A549 (cell line): Measurements from ENCODE around the gene TAF1B. TPM values are rescaled to one million over a fixed set of nuclear protein-coding genes. Genes with fewer than 3 reads are reported as not detected.

ENCODE experiments used
- ATAC-seq, 2 experiments: fragments of 200-7000 bp in 1 of 2; fragments of >200 bp in 1 of 2; cut with Nextera tagmentation in 1 of 2; cut with Tn5 transposase in 1 of 2; 3 replicates each; pipeline versions ENCODE4 v1.8.0 to v1.9.1; 2018 to 2020; ENCODE audit warnings: mild to moderate bottlenecking in 1 of 2, moderate library complexity in 1 of 2
- CTCF ChIA-PET: fragments of 300-600 bp; sonication (Branson Sonifier 250); formaldehyde crosslinking; extraction: SDS; loops from one replicate; lab custom pipeline; 2021; ENCODE audit warnings: antibody characterized with exemption, inconsistent platforms; lab: Yijun Ruan, JAX
- POLR2A ChIA-PET: fragments of 350-600 bp; formaldehyde crosslinking; extraction: SDS; loops from one replicate; lab custom pipeline; 2021; ENCODE audit warnings: antibody characterized with exemption, inconsistent platforms; lab: Yijun Ruan, JAX
- DNase-seq, 2 experiments: peaks; one replicate each; pipeline versions ENCODE4 v3.0.0 to v3.0.0-alpha.2; 2011 to 2016; ENCODE audit warnings: low read depth in 1 of 2, low spot score in 1 of 2
- FAIRE-seq: peaks from 2 replicates; lab custom pipeline; 2011; peaks lifted over from hg19 to GRCh38; lab: Jason Lieb, UNC
- H3K27ac ChIP-seq, 2 experiments: fragments of >200 bp; sonication (Bioruptor Twin); formaldehyde crosslinking; 3 replicates each; pipeline ENCODE4 v1.5.1; 2016 to 2017
- H3K4me1 ChIP-seq: fragments of >200 bp; sonication (Bioruptor Twin); formaldehyde crosslinking; 3 replicates; pipeline ENCODE4 v1.6.1; 2016
- H3K4me2 ChIP-seq: fragments of >200 bp; sonication (Bioruptor Twin); formaldehyde crosslinking; 3 replicates; pipeline ENCODE4 v1.6.1; 2016
- H3K4me3 ChIP-seq: fragments of >200 bp; sonication (Bioruptor Twin); formaldehyde crosslinking; 3 replicates; pipeline ENCODE4 v1.5.1; 2016
- H3K9me3 ChIP-seq: fragments of >200 bp; sonication (Bioruptor Twin); formaldehyde crosslinking; 3 replicates; pipeline ENCODE4 v1.6.1; 2016
- ATOH8 ChIP-seq: fragments of 250-450 bp; sonication (Bioruptor Pico); IDR thresholded peaks from 2 replicates; pipeline ENCODE4 v1.5.0; 2020; ENCODE audit warnings: low read depth, mild to moderate bottlenecking, moderate library complexity
- BCL3 ChIP-seq: fragments of >200 bp; sonication (Bioruptor Twin); formaldehyde crosslinking; IDR thresholded peaks from 3 replicates; pipeline ENCODE4 v1.6.1; 2016
- BHLHE40 ChIP-seq: IDR thresholded peaks from 2 replicates; pipeline ENCODE4 v1.6.1; 2012; ENCODE audit warnings: low read depth, low read length, inconsistent platforms
- CBX8 ChIP-seq: fragments of 200-600 bp; sonication (generic); IDR thresholded peaks from 2 replicates; pipeline ENCODE4 v1.6.1; 2016
- CEBPB ChIP-seq, 2 experiments: fragments of >200 bp in 1 of 2; sonication (Bioruptor Twin) in 1 of 2; formaldehyde crosslinking in 1 of 2; IDR thresholded peaks; 2 replicates each; pipeline ENCODE4 v1.6.1; 2012 to 2016
- CHD2 ChIP-seq: fragments of 150-350 bp; IDR thresholded peaks from 2 replicates; pipeline ENCODE4 v1.6.1; 2014; ENCODE audit warnings: low read length; ENCODE audit not compliant: partially characterized antibody
- CHD4 ChIP-seq: fragments of 200-600 bp; sonication (generic); IDR thresholded peaks from 2 replicates; pipeline ENCODE4 v1.6.1; 2016; ENCODE audit warnings: antibody characterized with exemption, mild to moderate bottlenecking, borderline replicate concordance
- EHF ChIP-seq: fragments of 250-450 bp; sonication (Bioruptor Pico); IDR thresholded peaks from 2 replicates; pipeline ENCODE4 v1.5.0; 2020; ENCODE audit warnings: mild to moderate bottlenecking
- EHMT2 ChIP-seq: fragments of 200-600 bp; sonication (generic); IDR thresholded peaks from 2 replicates; pipeline ENCODE4 v1.6.1; 2016; ENCODE audit warnings: antibody characterized with exemption, low read depth, mild to moderate bottlenecking, moderate library complexity
- ELK1 ChIP-seq: fragments of 150-350 bp; IDR thresholded peaks from 2 replicates; pipeline ENCODE4 v1.6.1; 2014; ENCODE audit warnings: low read depth, mild to moderate bottlenecking, low read length
- EP300 ChIP-seq, 2 experiments: fragments of >200 bp; sonication (Bioruptor Twin); formaldehyde crosslinking; IDR thresholded peaks; 2 replicates in 1 of 2; 3 replicates in 1 of 2; pipeline ENCODE4 v1.6.1; 2016 to 2017
- FOSB ChIP-seq: fragments of 250-450 bp; sonication (Bioruptor Pico); IDR thresholded peaks from 2 replicates; pipeline ENCODE4 v1.5.0; 2020; ENCODE audit warnings: mild to moderate bottlenecking, moderate library complexity
- HMGXB4 ChIP-seq: fragments of 250-450 bp; sonication (Bioruptor Pico); IDR thresholded peaks from 2 replicates; pipeline ENCODE4 v1.5.0; 2021; ENCODE audit warnings: mild to moderate bottlenecking, moderate library complexity, borderline replicate concordance
- HOXA7 ChIP-seq: fragments of 250-450 bp; sonication (Bioruptor Pico); IDR thresholded peaks from 2 replicates; pipeline ENCODE4 v1.5.0; 2020; ENCODE audit warnings: mild to moderate bottlenecking, moderate library complexity
- HOXB13 ChIP-seq: fragments of 250-450 bp; sonication (Bioruptor Pico); IDR thresholded peaks from 2 replicates; pipeline ENCODE4 v1.5.0; 2020; ENCODE audit warnings: low read depth, mild to moderate bottlenecking, moderate library complexity
- HOXB5 ChIP-seq: fragments of 250-450 bp; sonication (Bioruptor Pico); IDR thresholded peaks from 2 replicates; pipeline ENCODE4 v1.5.0; 2020; ENCODE audit warnings: mild to moderate bottlenecking, moderate library complexity
- JUN ChIP-seq, 2 experiments: fragments of >200 bp; sonication (Bioruptor Twin); formaldehyde crosslinking; IDR thresholded peaks; 2 replicates in 1 of 2; 3 replicates in 1 of 2; pipeline ENCODE4 v1.6.1; 2016 to 2017
- MAFK ChIP-seq: fragments of 450-650 bp; IDR thresholded peaks from 2 replicates; pipeline ENCODE4 v1.6.1; 2014; ENCODE audit not compliant: partially characterized antibody
- MAX ChIP-seq: IDR thresholded peaks from 2 replicates; pipeline ENCODE4 v1.6.1; 2012
- NPAS2 ChIP-seq: fragments of 250-450 bp; sonication (Bioruptor Pico); IDR thresholded peaks from 2 replicates; pipeline ENCODE4 v1.8.0; 2022; ENCODE audit warnings: mild to moderate bottlenecking, moderate library complexity, borderline replicate concordance
- NR3C1 ChIP-seq: fragments of >200 bp; sonication (Bioruptor Twin); formaldehyde crosslinking; IDR thresholded peaks from 3 replicates; pipeline ENCODE4 v1.6.1; 2017
- POLR2AphosphoS2 ChIP-seq: conservative IDR thresholded peaks from 2 replicates; pipeline ENCODE4 v1.6.1; 2012; ENCODE audit warnings: low read length, improper control_type of control experiment, inconsistent platforms
- RFX5 ChIP-seq: fragments of 450-650 bp; IDR thresholded peaks from 2 replicates; pipeline ENCODE4 v1.7.1; 2014; ENCODE audit warnings: antibody characterized with exemption, mild to moderate bottlenecking, moderate library complexity
- TFCP2L1 ChIP-seq: fragments of 250-450 bp; sonication (Bioruptor Pico); IDR thresholded peaks from 2 replicates; pipeline ENCODE4 v1.5.0; 2021; ENCODE audit warnings: mild to moderate bottlenecking
- USF2 ChIP-seq: fragments of 450-650 bp; IDR thresholded peaks from 2 replicates; pipeline ENCODE4 v1.6.1; 2014; ENCODE audit warnings: antibody characterized with exemption
- ZC3H11A ChIP-seq: fragments of 450-650 bp; IDR thresholded peaks from 2 replicates; pipeline ENCODE4 v1.6.1; 2014; ENCODE audit warnings: antibody characterized with exemption, mild to moderate bottlenecking
- WGBS: methylation state at CpG from one replicate; pipeline ENCODE4 v1.1.6; 2017; ENCODE audit errors: missing lambda C conversion rate; 5-methylcytosine and 5-hydroxymethylcytosine counted together
- polyA plus RNA-seq, 4 experiments: library from polyadenylated mRNA; depleted of rRNA in 3 of 4; stranded (reverse); fragments of >200 nt; fragmentation: RNase III in 1 of 4; extraction: RNeasy Plus Mini Kit Qiagen cat#74134 plus additional on column Dnase treatment in 1 of 4; gene quantifications; 2 replicates in 3 of 4; 3 replicates in 1 of 4; pipeline ENCODE4 v1.2.3, GENCODE V29; 2011 to 2017

The TAF1B gene
- polyA plus RNA-seq, 2 of the 4 experiments (the other 2 are of a cell fraction), result 40.6 to 51.7 TPM

- no peak for DNase-seq
- H3K4me1 ChIP-seq, result peaks cover 4% of the 10 kb centered on the region; the same call in 2 of the 3 replicates
- CTCF ChIA-PET, result interaction anchor here (1.2 to 3.0 kb wide), 3 partner anchors 10 to 240 kb away, joined by 3 to 19 read pairs (median 6); no protein-coding TSS in a partner anchor
- TF ChIP-seq FOSB (CRISPR knock-in tag) (no peak), BHLHE40 (no peak), NPAS2 (no peak), HOXB5 (CRISPR knock-in tag) (no peak), HOXA7 (CRISPR knock-in tag) (no peak), EP300 (IDR thresholded peaks at IDR 0.05) (no peak), NR3C1 (no peak), POLR2AphosphoS2 (no peak), ATOH8 (CRISPR knock-in tag) (no peak), CHD4 (no peak), TFCP2L1 (CRISPR knock-in tag) (no peak), MAX (no peak), BCL3 (no peak), HMGXB4 (CRISPR knock-in tag) (no peak), CEBPB (IDR thresholded peaks at IDR 0.05) (no peak), ELK1 (no peak)
- TF ChIP-seq, all 56 proteins: peak for 0
- Histone ChIP-seq H3K4me2 (no peak overlapping the region), H3K27ac (no peak overlapping the region), H3K9me3 (no peaks in the 10 kb centered on the region), H3K4me3 (no peak overlapping the region)
- FAIRE-seq, result no peak
- ATAC-seq, result no peak
- WGBS, result 81% methylated on average over 4 of the region's 4 CpGs
- POLR2A ChIA-PET, result no interaction called here
Observed at GRCh38 chr2:9809064-9809356, 34.3 kb upstream of the TAF1B start.

- FAIRE-seq (no peak), ATAC-seq (no peak), DNase-seq (no peak)
- peaks cover 4% of the 10 kb centered on the region; the same call in 2 of the 3 replicates for H3K4me1 ChIP-seq
- H3K9me3 ChIP-seq, result no peaks in the 10 kb centered on the region
- POLR2A ChIA-PET, result no interaction called here
- H3K4me3 ChIP-seq, result no peak overlapping the region
- WGBS, result 71% methylated on average over 15 of the region's 15 CpGs
- H3K27ac ChIP-seq, result no peak overlapping the region
- H3K4me2 ChIP-seq, result no peak overlapping the region
- CTCF ChIA-PET, result interaction anchor here (1.2 to 3.0 kb wide), 3 partner anchors 10 to 239 kb away, joined by 3 to 19 read pairs (median 6); no protein-coding TSS in a partner anchor
- TF ChIP-seq HOXB13 (CRISPR knock-in tag) (no peak), ZC3H11A (no peak), CHD2 (no peak), BHLHE40 (no peak), ATOH8 (CRISPR knock-in tag) (no peak), CEBPB (IDR thresholded peaks at IDR 0.05) (no peak), EP300 (IDR thresholded peaks at IDR 0.05) (no peak), MAFK (no peak), ELK1 (no peak), NPAS2 (no peak), RFX5 (no peak), JUN (IDR thresholded peaks at IDR 0.05) (no peak), EHMT2 (no peak), CBX8 (no peak), EHF (no peak), USF2 (no peak)
Observed at GRCh38 chr2:9809448-9810088, 33.7 kb upstream of the TAF1B start.
